ENCODE data around the gene PTPMT1.
"Not testable (repeated sequence)": the region's sequence is repeated elsewhere in the genome, so short reads cannot be mapped to it uniquely, and the experiment has no call there.

PTPMT1 gene

DNA sequence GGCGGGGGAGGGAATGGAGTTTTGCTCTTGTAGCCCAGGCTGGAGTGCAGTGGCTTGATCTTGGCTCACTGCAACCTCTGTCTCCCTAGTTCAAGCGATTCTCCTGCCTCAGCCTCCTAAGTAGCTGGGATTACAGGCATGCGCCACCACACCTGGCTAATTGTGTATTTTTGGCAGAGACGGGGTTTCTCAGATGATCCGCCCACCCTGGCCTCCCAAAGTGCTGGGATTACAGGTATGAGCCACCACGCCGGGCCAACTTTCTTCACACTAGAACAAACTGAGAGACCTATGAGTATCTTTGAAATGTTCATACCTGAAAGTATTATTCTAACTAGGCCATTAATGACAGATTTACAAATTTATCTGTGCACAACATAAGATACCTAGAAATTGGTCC lies 19.1 kb upstream of the PTPMT1 start:
- not testable (repeated sequence) for DNase-seq (ENCODE audit: low spot score)

DNA sequence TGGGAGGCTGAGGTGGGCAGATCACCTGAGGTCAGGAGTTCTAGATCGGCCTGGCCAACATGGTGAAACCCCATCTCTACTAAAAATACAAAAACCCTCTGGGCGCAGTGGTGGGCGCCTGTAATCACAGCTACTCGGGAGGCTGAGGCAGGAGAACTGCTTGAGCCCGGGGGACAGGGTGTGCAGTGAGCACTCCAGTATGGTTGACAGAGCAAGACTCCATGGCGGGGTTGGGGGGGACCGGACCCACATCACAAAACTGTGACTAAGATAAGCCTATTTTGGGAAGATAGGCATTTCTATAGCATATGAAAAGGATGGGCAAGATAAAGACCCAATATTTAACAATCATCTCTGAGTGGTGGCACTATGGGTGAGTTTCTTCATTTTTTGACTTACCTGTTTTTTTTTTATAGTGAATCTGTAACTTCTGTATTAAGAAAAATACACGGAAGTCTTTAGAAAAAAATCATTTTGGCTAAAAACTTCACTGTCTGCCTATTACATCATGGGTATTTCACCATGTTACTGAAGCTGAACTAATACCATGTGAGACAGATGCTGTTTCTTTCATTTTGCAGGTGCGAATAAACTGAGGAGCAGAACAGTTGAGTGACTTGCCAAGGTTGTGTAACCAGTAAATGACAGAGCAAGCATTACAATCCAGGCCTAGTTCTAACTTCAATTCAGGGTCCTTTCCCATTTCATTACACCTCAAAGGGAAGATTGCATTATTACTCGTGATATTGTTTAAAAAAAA lies 14.9 kb upstream of the PTPMT1 start:
- DNase-seq (ENCODE audit: low spot score): no peak

DNA sequence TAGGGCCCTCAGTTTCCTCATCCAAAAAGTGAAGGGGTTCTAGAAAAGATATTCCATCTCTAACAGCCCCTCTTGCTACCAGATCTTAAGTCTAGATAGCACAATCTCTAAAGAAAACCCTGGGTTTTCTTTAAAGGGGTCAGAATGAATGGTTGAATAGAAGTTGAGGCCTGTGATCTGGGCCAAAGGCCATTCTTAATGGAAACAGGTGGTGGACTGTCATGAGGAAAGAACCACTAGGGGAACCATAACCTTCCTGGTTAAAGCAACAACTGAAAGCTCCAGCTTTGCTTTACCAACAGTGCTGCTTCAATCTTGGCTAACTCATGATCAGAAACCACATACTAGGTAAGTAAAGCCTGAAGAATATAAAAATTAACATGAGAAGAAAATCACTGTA lies 14.3 kb upstream of the PTPMT1 start:
- DNase-seq (ENCODE audit: low spot score): no peak

DNA sequence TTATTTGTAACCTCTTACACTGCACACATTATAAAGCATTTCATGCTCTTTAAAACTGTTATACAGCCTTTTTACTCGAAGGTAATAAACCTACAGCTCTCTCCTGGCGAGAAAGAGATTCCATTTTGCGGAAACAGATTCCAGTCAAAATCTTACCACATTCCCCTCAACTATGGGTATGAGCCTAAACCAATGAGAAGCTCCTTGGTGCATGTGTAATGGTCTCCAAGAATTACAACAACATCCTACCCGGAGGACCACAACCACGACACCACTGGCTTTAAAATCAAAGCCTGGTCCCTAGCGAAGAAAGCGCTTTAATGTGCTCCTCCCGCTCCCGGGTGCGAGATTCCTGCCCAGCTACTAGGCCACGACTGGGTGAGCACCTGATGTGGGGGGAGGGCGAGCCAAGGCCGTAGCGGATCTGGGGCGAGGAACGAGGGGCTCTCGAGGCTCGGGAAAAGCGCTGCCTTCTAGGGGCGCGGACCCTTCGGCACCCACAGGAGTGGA lies 13.3 kb upstream of the PTPMT1 start:
- DNase-seq (ENCODE audit: low spot score): no peak

DNA sequence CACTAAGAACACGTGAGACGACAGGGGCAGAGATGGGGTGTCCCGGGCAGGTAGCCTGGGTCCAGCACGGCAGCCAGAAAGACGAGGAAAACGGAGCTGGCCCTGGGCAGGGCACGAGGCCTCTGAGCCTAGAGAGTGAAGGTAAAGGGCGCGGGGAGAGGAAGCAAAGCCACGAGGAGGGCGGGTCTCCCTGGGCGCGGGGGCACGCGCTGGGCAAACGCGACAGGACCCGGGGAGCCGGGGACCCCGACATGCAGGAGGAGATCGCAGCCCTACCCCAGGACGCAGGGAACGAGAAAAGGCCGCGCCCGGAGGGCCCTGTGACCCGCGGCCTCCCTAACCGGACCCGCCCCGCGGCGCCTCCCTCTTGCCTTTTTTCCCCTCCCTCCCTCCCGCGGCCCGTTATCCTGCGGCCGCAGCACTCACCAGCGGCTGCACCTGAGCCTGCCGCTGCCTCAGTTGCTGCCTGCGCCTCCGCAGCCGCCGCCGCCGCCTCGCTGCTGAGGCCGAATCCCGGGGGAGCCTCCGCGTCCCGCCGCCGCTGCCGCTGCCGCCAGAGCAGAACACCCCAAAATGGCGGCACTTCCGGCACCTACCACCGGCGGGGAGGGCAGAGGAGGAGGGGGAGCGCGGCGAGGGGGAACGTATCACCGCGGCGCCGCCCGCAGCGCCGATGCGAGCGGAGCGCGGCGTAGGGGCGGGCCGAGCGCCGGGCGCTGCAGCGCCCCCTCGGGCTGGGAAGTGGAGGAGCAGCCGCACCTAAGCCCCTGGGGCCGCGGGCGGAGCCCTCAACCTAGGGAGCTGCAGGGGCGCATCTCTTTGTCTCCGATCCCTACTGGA lies 12.6 kb upstream of the PTPMT1 start, which contains the start of gene CELF1:
CELF1 (minus strand) TSS at position 567 of the 840 bp plus-strand sequence. CDS start 53,609 bp downstream, outside the sequence.
- DNase-seq (ENCODE audit: low spot score): peak; percentile 95

DNA sequence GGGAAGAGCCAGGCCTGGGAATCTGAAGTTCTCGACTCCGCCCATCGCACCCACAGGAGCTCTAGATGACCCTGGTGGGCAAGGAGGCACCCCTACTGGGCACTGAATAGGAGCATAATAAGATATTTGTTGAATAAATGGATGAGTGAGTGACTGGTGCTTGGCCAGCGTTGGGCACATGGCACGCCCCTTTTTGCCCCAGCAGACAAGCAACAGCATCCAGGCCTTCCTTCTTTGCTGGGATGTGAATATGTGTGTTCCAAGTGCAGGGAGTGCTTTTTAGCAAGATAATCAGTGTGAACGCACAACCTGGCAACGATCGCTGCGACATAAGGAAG lies 12.0 kb upstream of the PTPMT1 start:
- no peak for DNase-seq (ENCODE audit: low spot score)

DNA sequence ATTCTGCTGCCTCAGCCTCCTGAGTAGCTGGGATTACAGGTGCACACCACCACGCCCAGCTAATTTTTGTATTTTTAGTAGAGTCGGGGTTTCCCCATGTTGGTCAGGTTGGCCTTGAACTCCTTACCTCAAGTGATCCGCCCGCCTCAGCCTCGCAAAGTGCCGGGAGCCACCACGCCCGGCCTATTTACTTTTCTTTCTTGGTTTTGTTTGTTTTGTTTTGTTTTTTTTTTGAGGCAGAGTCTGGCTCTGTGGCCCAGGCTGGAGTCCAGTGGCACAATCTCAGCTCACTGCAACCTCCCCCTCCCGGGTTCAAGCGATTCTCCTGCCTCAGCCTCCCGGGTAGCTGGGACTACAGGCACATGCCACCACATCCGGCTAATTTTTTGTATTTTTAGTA lies 8.4 kb upstream of the PTPMT1 start:
- not testable (repeated sequence) for DNase-seq (ENCODE audit: low spot score)

DNA sequence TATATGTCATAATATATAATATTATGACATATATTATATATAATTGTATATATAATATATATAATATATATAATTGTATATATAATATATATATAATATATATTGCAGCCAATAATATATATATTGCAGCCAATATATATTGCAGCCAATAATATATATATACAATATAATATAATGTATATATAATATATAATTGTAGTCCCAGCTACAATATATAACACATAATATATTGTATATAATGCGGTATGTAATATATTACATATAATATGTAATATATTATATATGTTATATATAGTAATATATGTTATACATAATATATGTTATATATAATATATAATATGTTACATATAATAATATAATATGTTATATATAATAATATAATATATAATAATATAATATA lies 6.7 kb upstream of the PTPMT1 start:
- DNase-seq (ENCODE audit: low spot score): no peak

DNA sequence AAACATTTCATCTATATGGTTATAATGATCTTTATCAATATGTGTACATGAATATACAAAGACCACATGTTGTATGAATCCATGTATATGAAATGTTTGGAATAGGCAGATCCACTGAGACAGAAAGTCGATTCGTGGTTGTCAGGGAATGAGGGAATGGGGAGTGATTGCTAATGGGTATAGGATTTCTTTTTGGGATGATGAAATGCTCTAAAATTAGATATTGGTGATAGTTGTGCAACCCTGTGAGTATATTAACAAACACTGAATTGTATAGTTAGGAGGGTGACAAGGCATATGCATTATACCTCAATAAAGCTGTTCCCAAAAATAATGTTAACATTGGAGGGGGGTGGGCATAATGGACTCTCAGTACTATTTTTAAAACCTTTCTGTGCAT lies 5.0 kb upstream of the PTPMT1 start:
- DNase-seq (ENCODE audit: low spot score): no peak

DNA sequence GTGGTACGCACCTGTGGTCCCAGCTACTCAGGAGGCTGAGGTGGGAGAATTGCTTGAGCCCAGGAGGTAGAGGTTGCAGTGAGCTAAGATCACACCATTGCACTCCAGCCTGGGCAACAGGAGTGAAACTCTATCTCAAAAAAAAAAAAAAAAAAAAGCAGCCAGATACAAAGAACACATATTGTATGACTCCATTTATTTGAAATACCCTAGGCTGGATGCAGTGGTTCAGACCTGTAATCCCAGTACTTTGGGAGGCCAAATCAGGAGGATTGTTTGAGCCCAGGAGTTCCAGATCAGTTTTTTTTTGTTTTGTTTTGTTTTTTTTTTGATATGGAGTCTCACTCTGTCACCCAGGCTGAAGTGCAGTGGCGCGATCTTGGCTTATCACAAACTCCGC lies 3.0 kb upstream of the PTPMT1 start:
- DNase-seq (ENCODE audit: low spot score): not testable (repeated sequence)

DNA sequence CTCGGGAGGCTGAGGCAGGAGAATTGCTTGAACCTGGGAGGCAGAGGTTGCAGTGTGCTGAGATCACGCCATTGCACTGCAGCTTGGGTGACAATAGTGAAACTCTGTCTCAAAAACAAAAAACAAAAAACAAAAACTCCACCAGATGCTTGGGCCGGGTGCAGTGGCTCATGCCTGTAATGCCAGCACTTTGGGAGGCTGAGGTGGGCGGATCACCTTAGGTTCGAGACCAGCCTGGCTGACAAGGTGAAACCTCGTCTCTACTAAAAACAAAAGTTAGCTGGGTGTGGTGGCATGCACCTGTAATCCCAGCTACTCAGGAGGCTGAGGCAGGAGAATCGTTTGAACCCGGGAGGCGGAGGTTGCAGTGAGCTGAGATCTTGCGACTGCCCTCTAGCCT lies 1.0 kb upstream of the PTPMT1 start:
- not testable (repeated sequence) for DNase-seq (ENCODE audit: low spot score)

DNA sequence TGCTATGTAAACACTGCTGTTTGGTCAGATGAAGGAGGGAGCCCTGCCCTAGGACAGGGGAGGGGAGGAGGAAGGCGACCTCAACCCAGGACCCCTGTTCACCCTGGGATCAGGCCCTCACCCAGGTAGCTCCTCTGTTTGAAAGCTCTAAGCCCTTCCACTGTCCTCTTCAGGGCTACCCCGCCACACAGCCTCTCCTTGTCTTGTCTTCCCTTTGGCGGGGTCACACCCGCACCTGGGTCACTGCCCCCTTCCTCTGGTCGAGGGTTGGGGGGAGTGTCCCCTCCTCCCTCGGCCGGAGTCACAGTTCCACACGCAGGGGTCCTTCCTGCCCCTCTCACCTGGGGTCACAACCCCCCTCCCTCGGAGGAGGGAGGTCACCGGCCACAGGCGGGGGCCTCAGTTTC lies 463 bp upstream of the PTPMT1 start:
- DNase-seq (ENCODE audit: low spot score): no peak

DNA sequence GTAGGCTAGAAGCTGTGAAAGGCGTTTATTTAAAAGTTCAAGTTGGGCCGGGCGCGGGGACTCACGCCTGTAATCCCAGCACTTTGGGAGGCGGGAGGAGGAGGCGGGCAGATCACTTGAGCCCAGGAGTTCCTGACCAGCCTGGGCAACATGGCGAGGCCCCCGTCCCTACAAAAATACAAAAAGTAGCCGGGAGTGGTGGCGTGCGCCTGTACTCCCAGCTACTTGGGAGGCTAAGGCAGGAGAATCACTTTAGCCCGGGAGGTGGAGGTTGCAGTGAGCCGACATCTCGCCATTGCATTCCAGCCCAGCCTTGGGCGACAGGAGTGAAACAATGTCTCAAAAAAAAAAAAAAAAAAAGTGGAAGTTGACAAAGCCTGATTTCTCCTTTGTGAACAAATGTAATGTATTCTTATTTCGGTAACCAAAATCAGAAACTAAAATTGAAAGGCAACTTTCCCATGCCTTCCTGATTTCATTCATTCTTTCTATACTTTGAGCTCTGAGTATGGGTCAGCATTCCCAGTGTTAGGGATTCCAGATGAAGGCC lies 825 bp downstream of the PTPMT1 start:
- DNase-seq (ENCODE audit: low spot score): no peak

DNA sequence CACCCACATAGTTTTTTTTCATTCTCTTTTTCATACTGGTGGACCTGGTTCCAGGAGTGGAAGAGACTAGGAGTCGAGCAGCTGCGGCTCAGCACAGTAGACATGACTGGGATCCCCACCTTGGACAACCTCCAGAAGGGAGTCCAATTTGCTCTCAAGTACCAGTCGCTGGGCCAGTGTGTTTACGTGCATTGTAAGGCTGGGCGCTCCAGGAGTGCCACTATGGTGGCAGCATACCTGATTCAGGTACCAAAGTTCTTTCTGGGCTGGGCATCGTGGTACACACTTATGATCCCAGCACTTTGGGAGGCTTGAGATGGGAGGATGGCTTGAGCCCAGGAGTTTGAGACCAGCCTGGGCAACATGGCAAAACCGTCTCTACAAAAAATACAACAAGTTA lies 4.2 kb downstream of the PTPMT1 start:
- DNase-seq (ENCODE audit: low spot score): no peak

DNA sequence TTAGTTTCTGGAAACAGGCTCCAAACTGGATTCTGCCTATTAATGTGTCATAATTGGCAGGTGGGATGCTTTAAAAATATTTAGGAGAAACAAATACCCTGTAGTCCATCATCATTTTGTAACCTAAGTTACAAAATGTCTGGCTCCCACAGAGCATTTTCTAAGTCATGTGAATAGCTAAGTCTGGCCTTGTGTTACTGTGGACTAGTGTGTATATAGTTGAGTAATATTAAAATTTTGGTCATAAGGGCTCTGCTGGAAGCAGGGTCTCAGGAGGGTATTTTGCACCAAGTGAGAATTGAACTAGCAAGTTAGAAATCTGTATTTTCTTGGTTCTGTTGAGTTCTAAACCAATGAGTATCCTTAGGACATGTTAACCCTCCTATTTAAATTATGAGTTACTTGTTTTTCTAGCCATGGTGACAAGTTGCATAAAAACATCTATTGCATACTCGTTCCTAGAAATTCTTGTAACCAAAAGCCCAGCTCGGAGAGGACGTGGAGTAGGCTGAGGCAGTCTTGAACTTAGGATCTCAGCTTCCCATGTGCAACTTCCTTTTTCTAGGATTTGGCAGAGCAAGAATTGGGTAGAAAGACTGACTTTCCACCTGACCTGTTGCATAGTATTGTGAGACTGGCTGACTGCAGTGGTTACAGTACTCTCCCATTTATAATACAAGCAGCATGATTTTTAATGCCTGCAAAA lies 5.4 kb downstream of the PTPMT1 start:
- no peak for DNase-seq (ENCODE audit: low spot score)

DNA sequence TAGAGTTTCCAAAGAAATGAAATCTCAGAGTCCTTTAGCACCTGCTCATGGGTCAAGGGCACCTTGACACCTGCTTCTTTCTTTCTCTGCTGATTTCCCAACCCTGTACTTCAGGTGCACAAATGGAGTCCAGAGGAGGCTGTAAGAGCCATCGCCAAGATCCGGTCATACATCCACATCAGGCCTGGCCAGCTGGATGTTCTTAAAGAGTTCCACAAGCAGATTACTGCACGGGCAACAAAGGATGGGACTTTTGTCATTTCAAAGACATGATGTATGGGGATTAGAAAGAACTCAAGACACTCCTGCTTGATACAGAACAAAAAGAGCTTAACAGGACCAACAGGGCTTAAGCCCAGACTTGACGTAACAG lies 5.9 kb downstream of the PTPMT1 start:
- no peak for DNase-seq (ENCODE audit: low spot score)

DNA sequence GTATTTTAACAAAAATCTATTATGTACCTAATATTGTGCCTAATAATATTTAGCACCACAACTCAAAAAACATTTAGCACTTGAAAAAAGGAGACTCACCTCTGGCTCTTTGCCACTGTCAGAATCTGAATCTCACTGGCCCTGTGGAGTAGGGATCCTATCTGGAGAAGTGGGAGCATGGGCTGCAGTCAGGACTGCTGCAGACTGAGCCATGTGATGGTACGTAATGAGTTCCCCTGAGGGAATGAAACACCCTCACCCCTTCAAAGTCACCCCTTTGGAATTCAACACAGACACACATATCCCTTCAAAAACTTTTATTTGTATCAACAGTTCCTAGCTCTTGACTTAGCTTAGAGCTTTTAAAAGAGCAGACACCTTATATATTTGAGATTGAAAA lies 6.5 kb downstream of the PTPMT1 start:
- DNase-seq (ENCODE audit: low spot score): no peak

DNA sequence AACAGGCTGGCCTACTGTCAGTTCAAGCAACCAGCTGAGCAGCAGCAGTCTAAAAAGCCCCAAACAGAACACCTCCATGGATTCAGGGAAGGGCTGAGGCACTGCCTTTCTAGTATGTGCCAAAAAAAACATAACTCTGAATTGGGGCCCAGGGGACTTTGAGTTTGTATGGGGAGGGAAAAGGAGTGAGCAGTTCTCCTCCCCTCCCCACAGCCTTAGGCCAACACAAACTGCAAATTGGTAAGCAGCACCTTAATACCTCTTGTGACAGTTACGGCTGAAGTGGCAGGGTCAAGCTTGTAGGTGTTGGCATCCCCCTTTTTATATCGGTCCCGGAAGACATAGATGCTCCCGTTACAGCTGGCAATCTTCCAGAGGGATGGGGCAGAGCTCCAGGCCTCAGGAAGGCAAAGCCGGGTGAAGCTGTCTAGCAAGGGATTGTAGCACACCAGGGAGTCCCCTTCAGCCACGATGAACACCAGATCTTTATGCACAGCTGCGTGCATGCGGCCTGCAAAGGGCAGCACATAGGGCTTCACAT lies 7.4 kb downstream of the PTPMT1 start:
- no peak for DNase-seq (ENCODE audit: low spot score)

DNA sequence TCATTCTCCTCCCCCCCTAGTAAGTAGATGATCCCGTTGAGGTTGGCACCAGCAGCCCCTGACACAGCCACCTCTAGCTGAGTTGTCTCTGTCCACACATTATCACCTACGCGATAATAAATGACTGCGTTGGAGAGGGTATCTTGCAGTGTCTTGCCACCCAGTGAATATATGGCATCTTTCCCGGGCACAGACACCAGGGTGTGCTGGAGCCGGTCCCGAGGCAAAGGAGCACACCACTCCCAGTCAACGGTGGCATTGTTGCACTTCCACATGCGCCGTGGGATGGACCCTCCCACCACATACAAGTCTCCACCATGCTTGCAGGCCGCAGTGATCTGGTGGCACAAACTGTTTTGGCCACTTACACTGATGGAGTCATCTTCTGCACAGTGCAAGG lies 7.9 kb downstream of the PTPMT1 start:
- DNase-seq (ENCODE audit: low spot score): no peak

DNA sequence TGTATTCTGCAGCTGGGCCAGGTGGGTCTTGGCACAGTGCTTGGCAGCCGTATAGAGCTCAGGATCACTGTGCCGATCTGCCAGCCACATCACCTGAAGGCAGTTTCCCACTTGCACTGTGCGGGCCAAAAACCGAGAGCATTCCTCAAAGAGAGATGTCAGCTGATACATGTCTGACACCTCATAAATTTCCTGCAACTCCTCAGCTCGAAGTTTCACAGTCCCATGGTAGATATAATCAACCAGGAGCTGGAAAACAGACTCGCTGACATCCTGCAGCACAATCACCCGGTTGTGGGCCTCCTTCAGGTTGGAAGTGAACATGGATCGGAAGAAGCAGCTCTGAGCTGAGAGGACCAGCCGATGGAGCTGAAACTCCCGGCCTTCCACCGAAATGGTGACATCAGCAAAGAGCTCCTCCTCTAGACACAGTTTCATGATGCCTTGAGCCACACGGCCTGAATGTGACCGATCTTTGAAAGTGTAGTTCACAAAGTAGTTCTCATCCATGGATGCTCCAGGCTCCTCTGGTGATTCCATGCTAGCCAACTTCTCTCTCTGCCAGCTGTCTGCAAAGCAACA lies 12.2 kb downstream of the PTPMT1 start:
- no peak for DNase-seq (ENCODE audit: low spot score)

All from left forelimb (tissue), 1 donor.